ENCODE results near the gene LRP1-AS.

- no peak for TF ChIP-seq CTCF (IDR thresholded peaks at IDR 0.05)
- no peak for TF ChIP-seq POLR2A (IDR thresholded peaks at IDR 0.05)
- TF ChIP-seq POLR2AphosphoS5 (IDR thresholded peaks at IDR 0.05) = no peak
Observed at GRCh38 chr12:57158665-57159064, 11.2 kb upstream of the LRP1-AS start.
